Activated CD4-positive, alpha-beta T cell treated with anti-CD3 and anti-CD28 coated beads, Interleukin-2, amount 50 U/mL, for 1 hour (primary cell): ENCODE results near the gene GBA2.

Source experiments
- DNase-seq: peaks from one replicate; pipeline ENCODE4 v3.0.0-alpha.2; 2020

GBA2 gene

GRCh38 chr9:35737143-35737542 is 11.9 kb downstream of the GBA2 start:
- DNase-seq = no peak

- peak; percentile 64 for DNase-seq
Observed at GRCh38 chr9:35736201-35736633, 12.8 kb downstream of the GBA2 start.

DNA sequence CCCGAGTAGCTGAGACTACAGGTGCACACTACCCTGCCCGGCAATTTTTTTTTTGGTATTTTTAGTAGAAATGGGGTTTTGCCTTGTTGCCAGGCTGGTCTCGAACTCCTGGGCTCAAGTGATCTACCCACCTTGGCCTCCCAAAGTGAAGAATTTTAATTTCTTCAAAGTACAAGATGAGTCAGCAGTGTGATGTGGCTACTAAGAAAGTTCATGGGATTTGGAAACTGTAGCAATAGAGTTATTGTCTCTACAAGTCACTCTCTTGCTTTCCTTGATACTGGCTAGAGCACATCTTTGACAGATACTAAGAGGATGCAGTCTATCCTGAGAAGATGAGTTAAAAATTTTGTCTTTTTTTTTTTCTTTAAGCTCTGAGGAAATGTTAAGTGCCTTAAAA is 14.9 kb downstream of the GBA2 start:
- no peak for DNase-seq

- DNase-seq = no peak
Observed at GRCh38 chr9:35732800-35733541, 16.1 kb downstream of the GBA2 start.

GRCh38 chr9:35732185-35732799 is 16.7 kb downstream of the GBA2 start, which contains the start of the genes CREB3 and TLN1:
CREB3 (plus strand) TSS chr9:35732666; CDS start chr9:35732773, 107 bp downstream.
TLN1 (minus strand) TSS chr9:35732195; CDS start chr9:35725694, 6,501 bp downstream.
- peak; percentile 94 for DNase-seq

- DNase-seq = peak; percentile 27
Observed at GRCh38 chr9:35731415-35732184, 17.4 kb downstream of the GBA2 start.

DNA sequence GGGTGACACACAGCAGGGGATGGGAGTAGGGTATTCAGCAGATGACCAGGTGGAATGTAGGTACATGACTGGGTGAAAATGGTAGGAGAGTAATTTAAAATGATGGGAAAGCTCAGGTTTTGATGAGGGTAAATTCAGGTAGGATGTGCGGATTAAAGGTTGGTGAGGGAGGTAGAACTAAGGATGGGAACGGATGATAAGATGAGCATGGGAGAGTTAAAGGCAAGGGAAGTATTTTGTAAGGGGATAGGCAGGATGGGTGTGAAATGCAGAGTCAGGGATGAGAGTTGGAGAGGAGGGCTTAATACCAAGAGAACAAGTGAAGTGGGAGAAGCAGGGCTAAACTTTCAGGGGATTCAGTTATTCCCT is 18.6 kb downstream of the GBA2 start:
- DNase-seq = no peak

DNA sequence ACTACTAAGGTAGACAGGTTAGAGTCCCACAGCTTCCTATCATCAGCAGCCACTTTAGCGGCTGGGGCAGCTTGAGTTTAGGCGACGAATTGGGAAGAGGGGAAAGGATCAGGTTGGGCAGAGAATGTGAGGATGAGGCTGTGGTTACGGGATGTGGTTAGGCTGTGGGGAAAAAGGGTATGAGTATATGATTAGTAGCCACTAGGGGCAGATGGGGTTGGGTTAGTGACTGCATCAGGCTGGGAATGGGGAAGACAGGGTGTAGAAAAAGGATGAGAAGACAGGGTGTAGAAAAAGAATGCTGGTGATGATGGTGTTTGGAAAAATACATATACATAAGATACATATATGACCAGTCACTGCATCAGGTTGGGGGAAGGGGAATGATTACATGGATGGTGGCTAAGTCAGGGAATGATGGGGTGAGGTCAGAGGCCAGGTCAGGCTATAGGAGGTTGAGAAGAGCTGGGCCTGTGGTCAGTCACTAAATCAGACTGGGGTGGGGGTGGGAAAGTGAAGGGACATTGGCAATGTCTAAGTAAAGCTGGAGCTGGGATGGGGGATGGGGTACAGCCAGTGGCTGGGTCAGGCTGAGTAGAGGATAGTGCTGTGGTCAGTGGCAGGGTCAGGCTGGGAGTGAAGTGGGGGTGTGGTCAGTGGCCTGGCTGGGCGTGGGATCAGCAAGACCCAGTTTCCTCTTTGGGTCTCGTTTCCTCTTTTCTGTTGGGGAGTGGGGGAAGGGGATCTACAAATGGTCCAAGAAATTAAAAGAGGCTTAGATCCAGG is 19.1 kb downstream of the GBA2 start:
- no peak for DNase-seq

DNA sequence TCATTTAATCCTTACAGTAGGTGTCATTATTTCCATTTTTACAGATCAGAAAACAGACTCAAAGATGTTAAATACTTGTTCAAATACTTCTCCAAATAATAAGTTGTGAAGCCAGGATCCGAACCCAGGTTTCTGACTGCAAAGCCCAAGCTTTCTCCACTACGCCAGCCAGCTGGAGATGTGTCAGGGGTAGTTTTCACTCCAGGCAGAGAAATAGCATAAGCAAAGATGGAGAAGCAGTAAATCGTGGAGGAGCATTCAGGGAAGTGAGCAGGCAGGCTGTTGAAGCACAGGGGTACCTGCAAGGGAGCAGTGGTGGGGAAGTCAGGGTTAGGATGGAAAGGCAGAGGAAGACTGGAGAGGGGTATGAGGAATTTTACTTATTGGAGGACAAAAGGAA is 19.9 kb downstream of the GBA2 start:
- DNase-seq = no peak

GRCh38 chr9:35728041-35728971 is 20.7 kb downstream of the GBA2 start:
- DNase-seq = no peak

GRCh38 chr9:35727676-35728040 is 21.4 kb downstream of the GBA2 start:
- no peak for DNase-seq

DNA sequence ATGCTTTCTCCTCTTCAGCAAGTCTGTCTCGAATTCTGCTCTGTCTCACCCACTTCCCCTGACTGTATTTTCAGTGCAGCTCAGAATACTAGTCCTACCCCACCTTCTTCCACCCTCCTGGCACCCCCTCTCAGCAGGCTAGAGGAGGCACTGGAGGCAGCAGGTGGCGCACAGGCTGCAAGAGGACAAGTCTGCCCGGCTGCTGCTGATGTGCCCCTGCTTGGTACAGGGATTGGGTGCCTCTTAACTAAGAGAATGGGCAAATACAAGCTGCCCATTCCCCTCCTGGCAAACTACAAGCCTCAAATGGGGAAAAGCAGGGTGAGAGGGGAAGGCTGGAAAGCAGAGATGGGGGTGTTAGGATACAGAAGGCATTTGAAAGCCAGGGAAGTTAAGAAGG is 22.1 kb downstream of the GBA2 start:
- peak; percentile 31 for DNase-seq

DNA sequence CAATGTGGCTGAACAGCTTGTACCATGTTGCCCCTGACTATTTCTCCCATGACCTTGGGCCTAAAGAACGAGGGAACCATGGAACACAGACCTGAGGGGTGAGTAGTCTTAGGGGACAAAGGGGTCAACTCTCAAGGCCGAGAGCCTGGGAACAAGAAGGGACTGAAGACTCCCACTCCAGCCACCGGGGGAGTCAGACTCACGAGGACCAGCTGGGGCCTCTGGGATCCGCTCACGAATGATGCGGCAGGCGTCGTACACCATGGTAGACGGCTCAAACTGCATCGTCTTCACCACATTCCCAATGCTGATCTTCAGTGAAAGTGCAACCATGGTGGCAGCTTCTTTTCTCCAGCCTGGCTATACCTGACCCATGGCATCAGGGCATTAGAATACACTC is 23.7 kb downstream of the GBA2 start:
- DNase-seq = no peak

- no peak for DNase-seq
Observed at GRCh38 chr9:35723908-35724307, 25.1 kb downstream of the GBA2 start.

DNA sequence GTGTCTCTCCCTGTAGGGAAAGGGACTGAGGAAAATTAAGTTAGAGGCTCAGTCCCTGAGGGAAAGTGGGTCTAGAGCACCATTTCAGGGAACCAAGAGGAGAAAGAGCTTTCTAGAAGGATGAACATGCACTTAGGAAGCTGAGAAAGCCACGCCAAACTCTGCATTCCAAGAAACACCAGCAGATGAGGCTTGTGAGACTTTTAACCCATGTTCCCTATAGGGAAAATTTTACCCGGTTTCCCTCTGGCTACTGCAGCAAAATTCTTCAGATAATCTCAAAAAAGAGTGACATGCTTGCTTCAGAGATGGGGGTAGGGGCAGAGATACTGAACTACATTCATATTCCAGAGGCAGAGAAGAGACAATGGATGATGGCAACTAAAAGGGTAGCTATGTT is 25.6 kb downstream of the GBA2 start:
- no peak for DNase-seq

DNA sequence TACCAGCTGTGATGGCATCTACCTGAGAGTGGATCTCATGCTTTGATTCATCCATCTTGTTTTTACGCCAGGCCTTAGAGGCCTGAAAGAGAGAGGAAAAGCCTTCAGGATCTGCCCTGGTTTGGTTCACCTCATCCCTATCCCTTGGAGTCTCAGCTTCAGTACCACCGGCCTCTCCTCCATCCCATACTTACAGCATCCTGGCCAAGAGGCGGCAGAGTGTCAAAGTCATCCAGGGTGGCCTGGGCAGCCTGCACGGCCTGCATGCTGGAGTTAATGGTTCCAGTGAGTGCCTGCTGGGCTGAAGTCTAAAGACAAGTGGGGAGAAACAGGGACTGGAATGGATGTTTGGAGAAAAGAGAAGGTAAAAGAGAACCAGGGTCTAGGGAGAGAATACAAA is 29.5 kb downstream of the GBA2 start:
- DNase-seq = no peak

GRCh38 chr9:35718721-35719511 is 30.1 kb downstream of the GBA2 start:
- no peak for DNase-seq

GRCh38 chr9:35717132-35717870 is 31.7 kb downstream of the GBA2 start:
- no peak for DNase-seq

GRCh38 chr9:35716230-35716629 is 32.8 kb downstream of the GBA2 start:
- DNase-seq = no peak

DNA sequence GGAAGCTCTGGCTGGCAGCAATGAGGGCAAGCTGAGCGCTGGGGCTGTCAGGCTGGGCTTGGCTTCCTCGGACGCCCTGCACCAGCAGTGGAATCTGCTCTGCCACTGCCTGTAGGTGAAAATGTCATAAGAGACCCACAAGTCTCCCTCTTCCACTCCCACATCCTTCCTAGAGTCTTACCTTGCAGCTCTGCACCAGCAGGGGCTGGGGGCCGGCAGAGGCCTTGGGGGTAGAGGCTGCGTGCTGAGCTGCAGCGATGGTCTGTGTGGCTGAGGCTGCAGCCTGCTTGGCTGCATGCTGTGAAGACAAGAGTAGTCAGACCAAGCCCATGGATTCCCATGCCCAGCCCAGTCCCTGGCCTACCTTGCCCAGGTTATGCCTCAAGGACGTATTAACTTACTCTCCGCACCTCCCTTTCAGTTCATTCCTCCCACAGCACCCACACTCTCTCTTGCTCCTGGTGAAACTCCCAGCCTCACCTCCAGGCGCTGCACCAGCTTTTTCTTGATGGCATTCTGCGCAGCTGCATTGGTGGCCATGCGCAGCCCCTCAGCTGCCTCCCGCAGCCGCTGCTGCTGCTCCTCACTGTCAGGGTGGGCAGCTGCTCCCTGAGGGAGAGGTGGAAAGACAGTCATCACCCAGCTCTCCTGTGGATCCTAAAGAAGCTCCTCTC is 34.3 kb downstream of the GBA2 start:
- no peak for DNase-seq
